Measurements from ENCODE around the gene CISD3.

CISD3 gene

DNA sequence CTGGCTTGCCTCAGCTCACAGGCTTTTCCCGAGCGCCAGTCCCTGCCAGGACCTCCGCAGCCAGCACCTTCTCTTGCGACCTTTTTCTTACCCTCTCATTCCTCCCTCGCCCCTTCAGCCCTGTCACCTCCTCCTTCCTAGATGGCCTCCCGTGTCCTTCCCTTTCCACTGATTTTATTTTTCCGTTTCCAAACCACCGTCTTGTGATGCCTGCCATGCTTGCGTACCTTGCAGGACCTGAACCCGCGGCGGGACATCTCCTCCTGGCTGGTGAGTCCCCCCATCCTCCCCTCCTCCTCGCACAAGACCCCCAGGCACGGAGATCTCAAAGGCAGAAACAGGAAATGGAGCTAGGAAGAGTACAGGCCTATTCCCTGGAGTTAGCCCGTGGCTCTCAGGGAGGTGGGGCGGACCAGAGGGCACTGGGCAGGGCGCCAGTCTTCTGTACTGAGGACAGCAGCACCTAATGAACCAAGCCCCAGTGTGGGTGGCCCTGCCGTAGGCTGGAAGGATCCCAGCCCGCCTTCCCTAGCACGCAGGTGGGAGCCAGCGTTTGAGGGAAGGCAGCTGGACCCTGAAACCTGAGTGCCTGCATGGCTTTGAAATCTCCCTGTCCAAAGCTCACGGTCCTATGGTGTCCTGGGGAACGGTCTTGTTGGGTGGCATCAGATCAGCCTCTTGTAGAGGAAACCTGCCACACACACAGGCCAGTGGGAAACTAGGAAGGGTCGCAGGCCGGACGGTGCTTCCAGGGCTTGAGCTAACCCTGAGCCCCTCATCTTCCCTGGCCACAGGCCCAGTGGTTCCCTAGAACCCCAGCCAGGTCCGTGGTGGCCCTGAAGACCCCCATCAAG, 612 bp downstream of the CISD3 start:
- peak in 1 of 2 donors; percentile 24 for DNase-seq
- no peaks in the 10 kb centered on the region for H3K27me3 Mint-ChIP-seq
- peak overlapping the region; percentile 89 to 97 for H3K4me3 Mint-ChIP-seq

DNA sequence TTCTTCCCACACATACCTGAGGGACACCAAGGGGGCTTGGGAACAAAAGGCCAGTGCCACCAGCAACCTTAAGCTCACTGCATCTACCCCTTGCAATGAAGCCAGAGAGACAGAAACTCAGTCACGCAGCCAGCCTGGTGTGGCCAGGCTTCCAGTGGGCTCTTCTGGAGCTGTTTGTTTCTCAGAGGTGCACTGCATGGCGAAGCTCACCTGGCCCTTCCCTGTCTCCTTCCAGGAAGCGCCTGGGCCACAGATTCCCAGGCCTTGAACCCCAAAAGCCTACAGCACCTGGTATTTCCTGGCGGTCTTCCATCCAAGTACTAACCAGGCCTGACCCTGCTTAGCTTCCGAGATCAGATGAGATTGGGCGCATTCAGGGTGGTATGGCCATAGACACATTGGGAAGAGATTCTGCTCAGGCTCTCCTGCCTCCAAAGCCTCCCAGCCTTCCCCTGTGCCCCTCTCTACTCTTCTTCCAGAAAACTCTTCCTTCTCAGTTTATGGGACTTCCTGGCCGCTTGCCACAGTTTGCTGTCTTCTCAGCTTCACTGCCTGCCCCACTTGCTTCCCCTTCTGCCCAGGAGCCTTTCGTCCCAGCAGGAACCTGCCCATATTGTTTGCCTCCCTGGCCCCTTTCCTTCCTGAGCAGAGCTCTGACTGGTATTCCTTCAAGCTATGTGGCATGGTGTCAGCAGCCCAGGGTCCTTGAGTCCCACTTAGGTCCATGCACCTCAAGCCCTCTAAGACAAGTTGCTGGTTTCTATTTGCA, 1.6 kb downstream of the CISD3 start:
- Mint-ChIP-seq H3K27me3 (no peaks in the 10 kb centered on the region), H3K27ac (peak overlapping the region; percentile 3 to 26), H3K9me3 (peaks cover 6 to 8% of the 10 kb centered on the region in 2 donors), H3K4me1 (peaks cover 83% of the 10 kb centered on the region), H3K4me3 (peak overlapping the region; percentile 89 to 97)
- no peak for DNase-seq
- no peak for ATAC-seq

More for the DNA sequence above, 612 bp downstream of the CISD3 start:
- ATAC-seq, result no peak
- Mint-ChIP-seq H3K27ac (peak overlapping the region; percentile 93 to 96), H3K4me1 (peaks cover 93% of the 10 kb centered on the region), H3K9me3 (peaks cover 6 to 8% of the 10 kb centered on the region in 2 donors)

DNA sequence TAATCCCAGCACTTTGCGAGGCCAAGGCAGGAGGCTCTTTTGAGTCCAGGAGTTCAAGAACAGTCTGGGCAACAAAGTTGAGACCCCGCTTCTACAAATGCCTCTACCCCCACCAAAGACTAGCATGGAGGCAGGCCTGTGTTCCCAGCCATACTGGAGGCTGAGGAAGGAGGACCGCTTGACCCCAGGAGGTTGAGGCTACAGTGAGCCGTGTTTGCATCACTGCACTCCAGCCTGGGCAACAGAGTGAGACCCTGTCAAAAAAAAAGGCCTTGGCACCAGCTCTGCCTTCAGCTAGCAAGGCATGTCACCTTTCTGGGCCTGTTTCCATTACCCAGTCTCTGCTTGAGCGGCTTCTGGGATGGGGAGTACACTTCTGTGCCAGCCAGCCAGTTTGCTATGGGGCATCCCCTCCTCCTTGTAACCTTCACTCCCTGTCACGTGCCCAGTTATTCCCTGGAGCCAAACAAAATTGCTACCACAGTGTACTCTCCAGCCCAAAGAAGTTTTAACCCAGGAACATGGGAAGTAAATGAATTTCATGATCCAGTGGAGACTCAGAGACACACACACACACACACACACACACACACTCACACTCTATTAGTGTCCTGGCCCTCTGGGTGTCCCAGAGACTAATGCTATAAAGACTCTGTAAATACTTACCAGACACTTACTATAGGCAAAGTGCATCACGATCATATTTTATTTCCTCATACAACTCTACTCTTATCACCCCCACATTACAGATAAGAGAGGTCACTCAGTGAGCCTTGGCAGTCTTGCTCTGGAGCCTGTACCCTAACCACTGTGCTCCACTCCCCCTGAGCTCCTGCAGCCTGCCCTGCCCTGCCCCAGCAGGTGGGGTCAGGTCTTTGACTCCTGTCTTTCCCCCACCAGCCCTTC, 2.5 kb downstream of the CISD3 start:
- no peak for ATAC-seq
- Mint-ChIP-seq H3K4me1 (peaks cover 74% of the 10 kb centered on the region), H3K4me3 (peak overlapping the region; percentile 89 to 97), H3K27me3 (no peaks in the 10 kb centered on the region), H3K9me3 (peaks cover 4 to 8% of the 10 kb centered on the region in 2 donors), H3K27ac (no peak overlapping the region)
- DNase-seq, result no peak

DNA sequence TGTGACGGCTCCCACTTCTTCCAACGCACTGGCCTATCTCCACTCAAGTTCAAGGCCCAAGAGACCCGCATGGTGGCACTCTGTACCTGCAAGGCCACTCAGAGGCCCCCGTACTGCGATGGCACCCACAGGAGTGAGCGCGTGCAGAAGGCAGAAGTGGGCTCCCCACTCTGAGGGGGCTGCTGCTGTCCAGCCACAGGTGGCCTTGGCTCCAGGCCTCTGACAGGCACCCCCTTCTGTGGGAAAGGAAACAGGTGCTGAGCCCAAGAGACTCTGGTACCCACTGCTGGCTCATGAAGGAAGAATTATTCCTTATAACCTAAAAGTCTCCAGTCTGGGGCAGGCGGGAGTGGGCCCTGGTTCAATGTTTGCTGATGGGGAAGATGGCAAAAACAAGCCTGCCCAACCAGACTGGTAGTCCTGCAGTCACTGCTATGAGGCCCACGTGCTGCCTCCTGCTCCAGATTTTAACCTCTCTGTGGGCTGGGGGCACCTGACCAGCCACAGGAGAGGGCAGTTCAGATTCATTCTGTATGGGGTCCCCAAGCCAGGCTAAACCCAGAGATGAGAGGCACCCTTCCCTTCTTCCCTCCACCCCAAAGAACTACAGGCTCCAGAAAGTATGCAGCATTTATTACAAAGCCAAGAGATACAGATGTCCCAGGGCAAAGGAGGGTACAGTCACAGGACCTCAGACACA, 3.3 kb downstream of the CISD3 start:
- H3K27me3 Mint-ChIP-seq, result no peaks in the 10 kb centered on the region

DNA sequence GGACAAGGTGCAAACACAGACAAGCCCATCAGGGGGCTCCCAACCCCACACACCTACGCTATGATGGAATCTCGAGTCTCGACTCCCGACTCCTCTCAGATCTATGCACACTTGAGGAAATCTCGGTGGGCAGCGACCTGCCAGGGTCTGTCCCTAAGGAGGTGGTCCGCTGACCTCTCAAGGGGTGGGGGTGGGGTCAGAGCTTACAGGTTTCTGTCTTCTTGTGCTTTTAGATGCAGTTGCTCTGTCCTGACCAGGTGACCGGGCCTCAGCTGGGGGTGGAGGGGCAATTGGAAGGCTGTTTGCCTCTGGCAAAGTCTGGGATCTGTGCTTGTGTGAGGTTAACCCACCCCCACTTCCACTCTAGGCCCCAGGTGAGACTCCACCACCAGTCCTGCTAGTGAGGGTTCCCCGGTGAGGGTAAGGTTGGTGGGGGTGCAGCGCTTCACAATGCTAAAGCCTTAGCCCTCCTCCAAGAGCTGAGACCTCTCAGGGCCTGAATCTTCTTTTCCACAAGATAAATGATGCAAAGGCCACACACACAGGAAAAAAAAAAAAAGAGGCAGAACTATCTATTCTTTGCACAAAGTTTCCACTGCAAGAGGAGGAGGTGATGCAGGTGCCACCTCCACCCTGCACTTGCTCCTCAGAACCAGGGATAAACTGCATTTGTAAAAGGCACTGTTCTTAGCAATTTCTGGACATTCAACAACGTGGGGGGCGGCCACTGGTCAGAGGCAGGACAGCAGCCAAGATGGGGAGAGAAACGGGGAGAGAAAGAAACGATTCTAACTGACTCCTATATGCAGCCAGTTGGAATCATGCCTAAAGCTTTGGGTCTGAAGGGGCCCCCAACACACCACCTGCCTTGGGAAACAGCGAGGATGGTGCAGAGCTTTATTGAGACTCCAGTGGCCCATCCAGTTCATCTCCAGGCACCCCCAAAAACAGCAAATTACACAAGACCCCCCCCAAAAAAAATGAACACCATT, 4.1 kb downstream of the CISD3 start:
- ATAC-seq, result peak; percentile 24
- peaks cover 58% of the 10 kb centered on the region for H3K4me1 Mint-ChIP-seq
- no peaks in the 10 kb centered on the region for H3K9me3 Mint-ChIP-seq
- H3K27me3 Mint-ChIP-seq, result no peaks in the 10 kb centered on the region
- DNase-seq, result peak; percentile 30 to 40
- peak overlapping the region in 1 of 2 donors; percentile 59 for H3K27ac Mint-ChIP-seq
- peak overlapping the region in 1 of 2 donors; percentile 8 for H3K4me3 Mint-ChIP-seq

More for the DNA sequence above, 3.3 kb downstream of the CISD3 start:
- Mint-ChIP-seq H3K4me3 (peak overlapping the region; percentile 14 to 40), H3K27ac (peak overlapping the region in 1 of 2 donors; percentile 47), H3K4me1 (peaks cover 66% of the 10 kb centered on the region), H3K9me3 (peaks cover 0 to under 1% of the 10 kb centered on the region in 2 donors)
- DNase-seq, result no peak
- no peak for ATAC-seq

DNA sequence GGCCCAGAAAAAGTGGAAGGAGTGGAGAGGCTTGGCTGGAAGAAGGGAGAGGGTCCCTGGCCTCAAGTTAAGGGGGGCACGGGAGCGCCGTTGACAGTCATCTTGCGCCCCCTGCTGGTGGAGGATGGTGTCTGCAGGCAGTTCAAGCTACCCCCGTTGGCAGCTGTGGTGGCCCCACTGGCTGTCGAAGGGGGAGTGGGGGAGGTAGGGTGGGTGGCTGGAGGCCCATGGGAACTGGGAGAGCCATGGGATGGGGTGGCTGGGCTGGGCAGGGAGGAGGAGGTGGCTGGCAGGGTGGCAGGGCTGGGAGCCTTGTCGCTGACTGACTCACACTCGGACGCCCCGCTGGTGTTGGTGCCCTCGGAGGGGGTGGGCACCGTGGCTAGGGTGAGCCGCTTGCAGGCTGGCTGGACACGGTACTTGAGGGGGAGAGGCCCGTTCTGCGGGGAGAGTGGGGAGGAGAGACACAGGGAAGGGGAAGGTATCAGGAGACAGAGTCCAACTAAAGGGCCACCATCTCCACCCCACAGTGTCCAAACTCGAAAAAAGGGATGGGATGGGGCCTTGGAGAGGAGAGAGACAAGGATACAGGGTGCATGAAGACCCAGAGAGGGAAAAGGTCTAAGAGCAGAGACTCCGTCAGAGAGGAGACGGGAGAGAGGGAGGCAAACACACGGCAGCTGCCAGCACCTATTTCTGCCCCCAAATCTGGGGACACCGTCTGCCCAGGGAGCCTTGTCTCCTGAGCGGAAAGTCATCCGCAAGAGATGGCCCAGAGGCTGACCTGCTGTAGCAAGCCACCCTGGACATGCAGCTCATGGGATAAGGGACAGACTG, 5.2 kb downstream of the CISD3 start:
- Mint-ChIP-seq H3K27me3 (peaks cover 1% of the 10 kb centered on the region), H3K9me3 (no peaks in the 10 kb centered on the region), H3K4me1 (peaks cover 53% of the 10 kb centered on the region), H3K4me3 (no peak overlapping the region), H3K27ac (no peak overlapping the region)
- DNase-seq (peak; percentile 67 to 68), ATAC-seq (peak; percentile 4)

DNA sequence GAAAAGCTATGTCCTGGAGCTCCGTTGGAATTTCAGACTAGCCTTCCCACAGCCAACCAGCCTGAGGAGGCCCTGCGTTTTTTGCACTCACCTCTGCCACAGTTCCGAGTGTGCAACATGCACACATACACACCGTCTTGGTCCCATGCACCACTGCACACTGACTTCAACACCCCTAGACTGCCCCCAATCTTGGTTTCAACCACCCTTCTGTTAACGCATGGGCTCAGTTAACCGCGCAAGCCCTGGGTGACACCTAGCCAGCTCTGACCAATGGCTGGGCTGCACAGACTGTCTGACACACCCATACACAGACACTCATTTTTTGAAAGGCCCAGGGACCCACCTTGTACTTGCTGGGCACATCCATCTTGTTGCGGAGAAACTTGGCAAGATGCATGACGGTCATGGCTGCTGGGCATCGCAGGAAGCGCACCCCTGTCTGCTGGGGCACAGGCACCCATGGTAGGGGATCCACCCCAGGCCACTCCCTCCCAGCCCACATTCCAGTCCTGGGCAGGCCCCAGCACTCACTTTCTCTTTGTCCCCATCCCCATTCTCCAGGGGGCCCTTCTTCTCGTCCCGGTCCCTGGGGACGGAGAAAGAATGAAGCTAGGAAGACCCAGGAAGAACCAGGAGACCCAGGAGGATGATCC, 8.0 kb downstream of the CISD3 start:
- peaks cover 24% of the 10 kb centered on the region for H3K27me3 Mint-ChIP-seq
- ATAC-seq (no peak), DNase-seq (no peak)
- H3K4me1 Mint-ChIP-seq, result peaks cover 26% of the 10 kb centered on the region
- no peaks in the 10 kb centered on the region for H3K9me3 Mint-ChIP-seq
- no peak overlapping the region for H3K4me3 Mint-ChIP-seq
- H3K27ac Mint-ChIP-seq, result no peak overlapping the region

DNA sequence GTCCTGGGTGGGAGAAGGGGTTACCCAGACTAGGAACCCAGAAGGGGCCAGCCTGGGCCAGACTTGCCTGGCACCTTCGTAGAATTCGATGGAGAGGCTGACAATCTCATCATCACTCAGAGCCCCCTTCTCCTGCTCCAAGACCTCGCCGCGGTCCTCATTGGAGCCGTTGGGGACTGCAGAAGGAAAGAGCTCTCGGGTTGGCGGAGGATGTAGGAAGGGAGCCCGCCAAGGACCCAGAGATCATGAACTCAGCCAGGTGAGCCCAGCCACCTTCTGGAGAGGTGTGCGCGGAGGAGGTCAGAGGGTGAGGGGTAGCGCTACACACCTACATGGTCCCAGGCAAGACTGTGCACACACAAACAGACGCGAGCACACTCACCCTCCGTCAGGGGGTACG, 8.5 kb downstream of the CISD3 start:
- H3K4me3 Mint-ChIP-seq, result no peak overlapping the region
- H3K27ac Mint-ChIP-seq, result no peak overlapping the region
- DNase-seq (no peak), ATAC-seq (no peak)
- peaks cover 29% of the 10 kb centered on the region for H3K27me3 Mint-ChIP-seq
- H3K9me3 Mint-ChIP-seq, result no peaks in the 10 kb centered on the region
- peaks cover 21% of the 10 kb centered on the region for H3K4me1 Mint-ChIP-seq

DNA sequence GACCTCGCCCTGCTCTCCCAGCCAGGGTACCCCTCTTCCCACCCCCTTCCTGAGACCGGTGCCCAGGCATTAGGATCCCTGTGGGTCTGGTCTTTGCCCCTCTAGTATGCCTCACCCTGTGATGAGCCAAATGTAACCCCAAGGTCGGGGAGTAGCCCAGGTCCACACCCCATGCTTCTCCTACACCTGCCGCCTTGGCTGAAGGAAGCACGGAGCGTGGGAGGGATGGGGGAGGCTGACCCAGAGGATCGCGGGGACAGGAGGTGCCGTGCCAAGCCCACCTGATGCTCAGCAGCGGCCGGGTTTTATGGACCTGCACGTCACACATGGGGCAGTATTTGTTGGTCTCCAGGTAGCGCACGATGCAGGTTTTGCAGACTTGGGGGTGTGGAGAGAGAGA, 9.2 kb downstream of the CISD3 start:
- H3K9me3 Mint-ChIP-seq, result no peaks in the 10 kb centered on the region
- DNase-seq (no peak), ATAC-seq (no peak)
- no peak overlapping the region for H3K4me3 Mint-ChIP-seq
- no peak overlapping the region for H3K27ac Mint-ChIP-seq
- peaks cover 35% of the 10 kb centered on the region for H3K27me3 Mint-ChIP-seq
- peaks cover 15% of the 10 kb centered on the region for H3K4me1 Mint-ChIP-seq

DNA sequence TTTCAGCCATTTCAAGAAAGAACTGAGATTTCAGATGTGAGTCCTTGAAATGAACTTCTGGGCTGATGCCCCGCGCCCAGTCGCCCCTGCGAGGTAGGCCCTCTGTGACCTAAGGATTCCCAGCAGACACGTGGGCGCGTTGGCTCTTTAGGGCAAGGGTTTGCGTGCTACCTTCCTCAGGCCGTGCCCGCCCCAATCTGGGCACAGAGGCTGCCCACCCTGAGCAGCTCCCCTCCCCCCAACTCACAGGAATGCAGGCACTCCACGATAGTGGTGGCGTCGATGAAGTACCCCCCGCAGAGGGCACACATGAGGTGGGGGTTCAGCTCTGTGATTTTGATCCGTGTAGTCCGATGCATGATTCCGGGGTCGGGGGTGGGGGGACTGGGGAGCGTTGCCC, 9.9 kb downstream of the CISD3 start:
- H3K9me3 Mint-ChIP-seq, result no peaks in the 10 kb centered on the region
- H3K4me3 Mint-ChIP-seq, result no peak overlapping the region
- DNase-seq, result no peak
- peaks cover 43% of the 10 kb centered on the region for H3K27me3 Mint-ChIP-seq
- peaks cover 7% of the 10 kb centered on the region for H3K4me1 Mint-ChIP-seq
- no peak overlapping the region for H3K27ac Mint-ChIP-seq
- ATAC-seq, result no peak

DNA sequence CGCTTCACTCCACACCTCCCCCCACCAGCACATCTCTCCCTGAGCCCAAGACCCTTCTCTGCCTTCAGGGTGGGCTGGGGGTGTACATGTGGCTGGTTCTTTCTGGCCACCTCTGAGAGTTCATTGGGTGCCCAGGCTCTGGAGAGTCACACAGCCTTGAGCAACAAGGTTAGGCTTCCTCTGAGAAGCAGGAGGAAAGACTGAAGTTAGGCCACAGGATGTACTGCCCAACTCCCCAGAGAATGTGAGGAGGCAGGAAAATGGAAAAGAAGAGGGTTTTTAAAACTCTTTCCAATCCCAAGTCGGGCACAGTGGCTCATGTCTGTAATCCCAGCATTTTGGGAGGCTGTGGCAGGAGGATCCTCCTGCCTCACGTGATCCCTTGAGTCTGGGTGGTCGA, 10.7 kb downstream of the CISD3 start:
- Mint-ChIP-seq H3K4me1 (peaks cover 1% of the 10 kb centered on the region), H3K27ac (no peak overlapping the region), H3K9me3 (no peaks in the 10 kb centered on the region), H3K27me3 (peaks cover 50% of the 10 kb centered on the region), H3K4me3 (no peak overlapping the region)
- ATAC-seq (no peak), DNase-seq (no peak)

DNA sequence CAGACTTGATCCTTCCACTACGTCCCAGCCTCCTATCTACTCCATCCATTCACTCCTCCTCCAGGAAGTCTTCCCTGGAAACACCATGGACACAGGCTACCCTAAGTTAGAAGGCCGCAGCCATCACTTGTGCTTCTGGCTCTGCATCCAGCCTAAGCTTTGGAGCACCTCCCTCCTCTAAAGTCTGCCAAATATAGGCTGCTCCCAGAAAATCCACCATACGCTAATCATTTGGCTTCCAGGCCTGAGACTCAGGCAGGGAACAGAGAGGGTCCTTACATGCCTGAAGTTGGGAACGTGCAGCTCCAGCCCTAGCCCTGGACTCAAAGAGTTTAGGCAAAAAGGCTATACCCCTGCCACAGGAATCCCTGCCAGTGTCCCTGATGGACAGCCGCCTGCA, 11.3 kb downstream of the CISD3 start:
- no peak for DNase-seq
- no peaks in the 10 kb centered on the region for H3K9me3 Mint-ChIP-seq
- peaks cover 57% of the 10 kb centered on the region for H3K27me3 Mint-ChIP-seq
- peaks cover 8% of the 10 kb centered on the region for H3K4me1 Mint-ChIP-seq
- no peak for ATAC-seq
- H3K4me3 Mint-ChIP-seq, result no peak overlapping the region
- no peak overlapping the region for H3K27ac Mint-ChIP-seq
